Spleen (tissue), 7 donors: ENCODE results near the gene LIF.

ENCODE experiments used
- POLR2AphosphoS5 ChIP-seq, 3 donors: sonication (generic); formaldehyde crosslinking; IDR thresholded peaks; one replicate each; pipeline ENCODE4 v1.5.1; 2017; ENCODE audit warnings: antibody characterized with exemption in 3 of 3
- TF ChIP-seq, protein P1 (sequence below), 11 experiments: fragments of 200-600 bp in 7 of 11; fragments of 450-650 bp in 4 of 11; sonication (generic) in 4 of 11; IDR thresholded peaks in 8 of 11; conservative IDR thresholded peaks in 3 of 11; 1 replicate in 7 of 11; 2 replicates in 4 of 11; pipeline versions ENCODE4 v1.4.0 to v1.8.0; 2016 to 2021; ENCODE audit warnings: antibody characterized with exemption in 11 of 11, inconsistent platforms in 4 of 11, mild to moderate bottlenecking in 1 of 11
- donor health status: DM: no; HTN: no; CAD: no; lungs with moderate emphysema.
- donor health status: DM: no; HTN: no; CAD: no.
- donor health status: DM: no; HTN: no; CAD: no.

GRCh38 chr22:30223303-30223702 is 23.3 kb downstream of the LIF start:
- no peak for TF ChIP-seq POLR2AphosphoS5 (IDR thresholded peaks at IDR 0.05)
- TF ChIP-seq, protein P1, sequence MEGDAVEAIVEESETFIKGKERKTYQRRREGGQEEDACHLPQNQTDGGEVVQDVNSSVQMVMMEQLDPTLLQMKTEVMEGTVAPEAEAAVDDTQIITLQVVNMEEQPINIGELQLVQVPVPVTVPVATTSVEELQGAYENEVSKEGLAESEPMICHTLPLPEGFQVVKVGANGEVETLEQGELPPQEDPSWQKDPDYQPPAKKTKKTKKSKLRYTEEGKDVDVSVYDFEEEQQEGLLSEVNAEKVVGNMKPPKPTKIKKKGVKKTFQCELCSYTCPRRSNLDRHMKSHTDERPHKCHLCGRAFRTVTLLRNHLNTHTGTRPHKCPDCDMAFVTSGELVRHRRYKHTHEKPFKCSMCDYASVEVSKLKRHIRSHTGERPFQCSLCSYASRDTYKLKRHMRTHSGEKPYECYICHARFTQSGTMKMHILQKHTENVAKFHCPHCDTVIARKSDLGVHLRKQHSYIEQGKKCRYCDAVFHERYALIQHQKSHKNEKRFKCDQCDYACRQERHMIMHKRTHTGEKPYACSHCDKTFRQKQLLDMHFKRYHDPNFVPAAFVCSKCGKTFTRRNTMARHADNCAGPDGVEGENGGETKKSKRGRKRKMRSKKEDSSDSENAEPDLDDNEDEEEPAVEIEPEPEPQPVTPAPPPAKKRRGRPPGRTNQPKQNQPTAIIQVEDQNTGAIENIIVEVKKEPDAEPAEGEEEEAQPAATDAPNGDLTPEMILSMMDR (IDR thresholded peaks at IDR 0.05 in 8 of 11, conservative IDR thresholded peaks at IDR 0.05 in 3 of 11) = no peak
